HL-60 (cell line): ENCODE measurements around the gene RNF180.

Source experiments
- GABPA ChIP-seq: IDR thresholded peaks from 2 replicates; pipeline ENCODE4 v1.6.1; 2012; ENCODE audit warnings: low read depth
- REST ChIP-seq: IDR thresholded peaks from 2 replicates; pipeline ENCODE4 v1.6.1; 2012; ENCODE audit warnings: low read depth; ENCODE audit not compliant: insufficient replicate concordance
- TF ChIP-seq, protein P1 (sequence below): IDR thresholded peaks from one replicate; pipeline ENCODE4 v1.5.1; 2011; ENCODE audit warnings: low read length, control low read depth, inconsistent platforms; ENCODE audit not compliant: insufficient read depth

GRCh38 chr5:64207978-64208377 is 42.3 kb downstream of the RNF180 start:
- TF ChIP-seq GABPA (no peak), REST (no peak)
- TF ChIP-seq, protein P1, sequence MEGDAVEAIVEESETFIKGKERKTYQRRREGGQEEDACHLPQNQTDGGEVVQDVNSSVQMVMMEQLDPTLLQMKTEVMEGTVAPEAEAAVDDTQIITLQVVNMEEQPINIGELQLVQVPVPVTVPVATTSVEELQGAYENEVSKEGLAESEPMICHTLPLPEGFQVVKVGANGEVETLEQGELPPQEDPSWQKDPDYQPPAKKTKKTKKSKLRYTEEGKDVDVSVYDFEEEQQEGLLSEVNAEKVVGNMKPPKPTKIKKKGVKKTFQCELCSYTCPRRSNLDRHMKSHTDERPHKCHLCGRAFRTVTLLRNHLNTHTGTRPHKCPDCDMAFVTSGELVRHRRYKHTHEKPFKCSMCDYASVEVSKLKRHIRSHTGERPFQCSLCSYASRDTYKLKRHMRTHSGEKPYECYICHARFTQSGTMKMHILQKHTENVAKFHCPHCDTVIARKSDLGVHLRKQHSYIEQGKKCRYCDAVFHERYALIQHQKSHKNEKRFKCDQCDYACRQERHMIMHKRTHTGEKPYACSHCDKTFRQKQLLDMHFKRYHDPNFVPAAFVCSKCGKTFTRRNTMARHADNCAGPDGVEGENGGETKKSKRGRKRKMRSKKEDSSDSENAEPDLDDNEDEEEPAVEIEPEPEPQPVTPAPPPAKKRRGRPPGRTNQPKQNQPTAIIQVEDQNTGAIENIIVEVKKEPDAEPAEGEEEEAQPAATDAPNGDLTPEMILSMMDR, result no peak
